Suprapubic skin (tissue), 4 donors: Measurements from ENCODE around the gene MAP3K15.

Source experiments
- EP300 ChIP-seq: sonication (generic); formaldehyde crosslinking; IDR thresholded peaks from one replicate; pipeline ENCODE4 v1.6.1; 2017; ENCODE audit warnings: antibody characterized with exemption
- POLR2A ChIP-seq, 2 donors: fragments of 450-650 bp; IDR thresholded peaks; one replicate each; pipeline ENCODE4 v1.6.1; 2017; ENCODE audit warnings: antibody characterized with exemption in 2 of 2, mild to moderate bottlenecking in 2 of 2, moderate library complexity in 2 of 2
- POLR2AphosphoS5 ChIP-seq, 3 donors: sonication (generic); formaldehyde crosslinking; IDR thresholded peaks; one replicate each; pipeline ENCODE4 v1.6.1; 2017; ENCODE audit warnings: antibody characterized with exemption in 3 of 3
- TF ChIP-seq, protein P1 (sequence below), 2 donors: fragments of 200-600 bp in 1 of 2; fragments of 450-650 bp in 1 of 2; sonication (generic) in 1 of 2; IDR thresholded peaks; one replicate each; pipeline ENCODE4 v1.5.1; 2016 to 2019; ENCODE audit warnings: antibody characterized with exemption in 2 of 2, mild to moderate bottlenecking in 1 of 2, moderate library complexity in 1 of 2

DNA sequence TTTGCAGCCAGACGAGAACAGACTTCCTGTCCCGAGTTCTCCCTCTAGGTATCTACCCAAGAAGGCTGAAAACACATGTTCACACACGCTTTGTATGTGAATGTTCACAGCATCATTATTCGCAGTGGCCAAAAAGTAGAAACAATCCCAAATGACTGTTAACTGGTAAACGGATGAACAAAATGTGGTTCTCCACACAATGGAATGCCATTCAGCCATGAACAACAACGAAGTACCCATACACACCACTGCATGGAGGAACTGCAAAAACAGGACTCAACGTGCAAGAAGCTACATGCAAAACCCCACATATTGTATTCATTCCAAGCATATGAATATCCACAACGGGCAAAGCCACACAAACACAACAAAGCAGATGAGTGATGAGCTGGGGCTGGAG lies 126.6 kb downstream of the MAP3K15 start:
- TF ChIP-seq, protein P1, sequence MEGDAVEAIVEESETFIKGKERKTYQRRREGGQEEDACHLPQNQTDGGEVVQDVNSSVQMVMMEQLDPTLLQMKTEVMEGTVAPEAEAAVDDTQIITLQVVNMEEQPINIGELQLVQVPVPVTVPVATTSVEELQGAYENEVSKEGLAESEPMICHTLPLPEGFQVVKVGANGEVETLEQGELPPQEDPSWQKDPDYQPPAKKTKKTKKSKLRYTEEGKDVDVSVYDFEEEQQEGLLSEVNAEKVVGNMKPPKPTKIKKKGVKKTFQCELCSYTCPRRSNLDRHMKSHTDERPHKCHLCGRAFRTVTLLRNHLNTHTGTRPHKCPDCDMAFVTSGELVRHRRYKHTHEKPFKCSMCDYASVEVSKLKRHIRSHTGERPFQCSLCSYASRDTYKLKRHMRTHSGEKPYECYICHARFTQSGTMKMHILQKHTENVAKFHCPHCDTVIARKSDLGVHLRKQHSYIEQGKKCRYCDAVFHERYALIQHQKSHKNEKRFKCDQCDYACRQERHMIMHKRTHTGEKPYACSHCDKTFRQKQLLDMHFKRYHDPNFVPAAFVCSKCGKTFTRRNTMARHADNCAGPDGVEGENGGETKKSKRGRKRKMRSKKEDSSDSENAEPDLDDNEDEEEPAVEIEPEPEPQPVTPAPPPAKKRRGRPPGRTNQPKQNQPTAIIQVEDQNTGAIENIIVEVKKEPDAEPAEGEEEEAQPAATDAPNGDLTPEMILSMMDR (IDR thresholded peaks at IDR 0.05) = no peak
- TF ChIP-seq POLR2A (IDR thresholded peaks at IDR 0.05) (no peak), POLR2AphosphoS5 (IDR thresholded peaks at IDR 0.05) (no peak), EP300 (no peak)
